D721Med (cell line): ENCODE measurements around the gene ARHGEF38.
"Not testable (repeated sequence)": the region's sequence is repeated elsewhere in the genome, so short reads cannot be mapped to it uniquely, and the experiment has no call there.

ENCODE experiments used
- DNase-seq: peaks from one replicate; pipeline ENCODE4 v3.0.0; 2011; ENCODE audit warnings: low spot score; ENCODE audit not compliant: insufficient read length
- FAIRE-seq: peaks from 2 replicates; lab custom pipeline; 2011; peaks lifted over from hg19 to GRCh38; lab: Jason Lieb, UNC
- TF ChIP-seq, protein P1 (sequence below): IDR thresholded peaks from 2 replicates; pipeline ENCODE4 v1.5.1; 2012; ENCODE audit warnings: mild to moderate bottlenecking, control low read depth; ENCODE audit not compliant: insufficient read depth; ENCODE audit errors: missing control alignments

Gene ARHGEF38

DNA sequence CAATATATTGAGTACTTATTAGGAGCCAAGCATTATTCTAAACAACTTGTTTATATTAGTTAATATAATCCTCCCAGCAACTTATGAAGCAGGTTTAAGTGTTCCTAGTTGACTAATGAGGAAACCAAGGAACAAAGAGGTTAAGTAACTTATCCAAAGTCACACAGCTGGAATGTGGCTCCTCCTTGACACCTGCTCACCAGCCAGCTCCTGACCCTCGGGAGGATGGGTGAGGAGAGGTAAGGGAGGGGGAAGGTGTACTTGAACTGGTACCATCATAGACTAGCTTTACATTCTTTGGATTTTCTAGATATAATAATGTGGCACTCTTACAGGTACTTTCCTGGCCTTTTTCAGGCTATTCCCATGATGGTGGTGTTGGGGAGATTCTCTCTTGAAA is 50.7 kb downstream of the ARHGEF38 start:
- no peak for DNase-seq
- TF ChIP-seq, protein P1, sequence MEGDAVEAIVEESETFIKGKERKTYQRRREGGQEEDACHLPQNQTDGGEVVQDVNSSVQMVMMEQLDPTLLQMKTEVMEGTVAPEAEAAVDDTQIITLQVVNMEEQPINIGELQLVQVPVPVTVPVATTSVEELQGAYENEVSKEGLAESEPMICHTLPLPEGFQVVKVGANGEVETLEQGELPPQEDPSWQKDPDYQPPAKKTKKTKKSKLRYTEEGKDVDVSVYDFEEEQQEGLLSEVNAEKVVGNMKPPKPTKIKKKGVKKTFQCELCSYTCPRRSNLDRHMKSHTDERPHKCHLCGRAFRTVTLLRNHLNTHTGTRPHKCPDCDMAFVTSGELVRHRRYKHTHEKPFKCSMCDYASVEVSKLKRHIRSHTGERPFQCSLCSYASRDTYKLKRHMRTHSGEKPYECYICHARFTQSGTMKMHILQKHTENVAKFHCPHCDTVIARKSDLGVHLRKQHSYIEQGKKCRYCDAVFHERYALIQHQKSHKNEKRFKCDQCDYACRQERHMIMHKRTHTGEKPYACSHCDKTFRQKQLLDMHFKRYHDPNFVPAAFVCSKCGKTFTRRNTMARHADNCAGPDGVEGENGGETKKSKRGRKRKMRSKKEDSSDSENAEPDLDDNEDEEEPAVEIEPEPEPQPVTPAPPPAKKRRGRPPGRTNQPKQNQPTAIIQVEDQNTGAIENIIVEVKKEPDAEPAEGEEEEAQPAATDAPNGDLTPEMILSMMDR = no peak
- FAIRE-seq = no peak

DNA sequence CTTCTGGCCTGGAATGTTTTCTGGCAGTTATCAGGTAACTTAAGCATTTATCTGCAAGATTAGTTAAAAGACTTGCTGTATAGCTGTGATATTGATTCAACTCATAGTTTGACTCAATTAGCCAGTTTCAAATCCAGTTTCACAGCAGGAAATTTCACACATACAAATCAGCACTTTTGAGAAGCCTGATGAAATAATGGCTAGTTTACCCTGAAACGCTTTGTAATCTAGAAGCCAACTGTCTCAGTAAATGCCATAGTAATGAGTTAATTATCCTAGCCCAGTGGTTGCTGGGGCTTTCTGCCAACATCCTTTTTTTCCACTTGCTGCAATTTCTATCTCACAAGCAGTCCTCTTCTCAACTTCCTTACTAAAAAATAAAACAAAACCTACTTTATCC is 53.1 kb downstream of the ARHGEF38 start:
- TF ChIP-seq, protein P1 = no peak
- no peak for DNase-seq

GRCh38 chr4:105607876-105608275 is 55.5 kb downstream of the ARHGEF38 start:
- no peak for DNase-seq
- FAIRE-seq = no peak
- TF ChIP-seq, protein P1 = no peak

More for the DNA sequence above, 53.1 kb downstream of the ARHGEF38 start:
- no peak for FAIRE-seq

DNA sequence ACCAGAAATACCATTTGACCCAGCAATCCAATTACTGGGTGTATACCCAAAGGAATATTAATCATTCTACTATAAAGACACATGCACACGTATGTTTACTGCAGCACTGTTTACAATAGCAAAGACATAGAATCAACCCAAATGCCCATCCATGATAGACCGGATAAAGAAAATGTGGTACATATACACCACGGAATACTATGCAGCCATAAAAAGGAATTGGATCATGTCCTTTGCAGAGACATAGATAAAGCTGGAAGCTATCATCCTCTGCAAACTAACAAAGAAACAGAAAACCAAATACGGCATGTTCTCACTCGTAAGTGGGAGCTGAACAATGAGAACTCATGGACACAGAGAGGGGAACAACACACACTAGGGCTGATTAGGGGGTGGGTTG is 57.4 kb downstream of the ARHGEF38 start:
- not testable (repeated sequence) for FAIRE-seq, DNase-seq

GRCh38 chr4:105613306-105613705 is 60.9 kb downstream of the ARHGEF38 start:
- DNase-seq (no peak), FAIRE-seq (no peak)
- TF ChIP-seq, protein P1 = no peak

- DNase-seq (no peak), FAIRE-seq (no peak)
- TF ChIP-seq, protein P1 = no peak
Measured at GRCh38 chr4:105619188-105619931, 66.9 kb downstream of the ARHGEF38 start.

GRCh38 chr4:105620640-105621323 is 68.4 kb downstream of the ARHGEF38 start:
- FAIRE-seq (no peak), DNase-seq (no peak)
- TF ChIP-seq, protein P1 = no peak
